ENCODE results near the gene SLCO4A1.
"Not testable (repeated sequence)": the region's sequence is repeated elsewhere in the genome, so short reads cannot be mapped to it uniquely, and the experiment has no call there.

Gene SLCO4A1

GRCh38 chr20:62623488-62624324, 18.6 kb upstream of the SLCO4A1 start:
- DNase-seq (ENCODE audit: low spot score in 2 of 2) (peak; percentile 80 to 85), ATAC-seq (ENCODE audit: low read depth) (peak; percentile 85)
- Mint-ChIP-seq H3K36me3 (no peaks in the 10 kb centered on the region), H3K4me1 (peaks cover 26% of the 10 kb centered on the region), H3K9me3 (no peaks in the 10 kb centered on the region), H3K27me3 (no peaks in the 10 kb centered on the region), H3K4me3 (peak overlapping the region; percentile 82), H3K27ac (peak overlapping the region; percentile 93)

DNA sequence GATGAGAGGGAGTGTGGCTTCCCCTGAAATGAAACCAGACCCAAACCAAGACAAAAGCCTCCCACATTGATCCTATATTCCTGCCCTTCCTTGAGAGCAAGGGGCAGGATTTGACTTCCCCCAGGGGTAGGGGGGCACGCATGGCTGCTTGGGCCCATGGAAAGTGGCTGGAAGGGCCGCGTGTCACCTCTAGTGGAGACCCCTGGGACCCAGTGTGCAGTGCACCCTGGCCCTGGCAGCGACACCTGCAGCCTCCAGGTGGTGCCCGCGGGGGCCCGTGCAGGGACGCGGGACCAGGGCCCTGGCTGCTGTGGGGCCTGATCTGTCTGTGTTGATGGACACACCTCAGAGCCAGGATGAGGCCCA, 18.0 kb upstream of the SLCO4A1 start:
- peak in 1 of 2 donors; percentile 51 for DNase-seq (ENCODE audit: low spot score in 2 of 2)
- no peaks in the 10 kb centered on the region for H3K9me3 Mint-ChIP-seq
- H3K4me1 Mint-ChIP-seq, result peaks cover 20% of the 10 kb centered on the region
- H3K27me3 Mint-ChIP-seq, result no peaks in the 10 kb centered on the region
- H3K4me3 Mint-ChIP-seq, result peak overlapping the region; percentile 82
- peak; percentile 66 for ATAC-seq (ENCODE audit: low read depth)
- H3K36me3 Mint-ChIP-seq, result no peaks in the 10 kb centered on the region
- peak overlapping the region; percentile 93 for H3K27ac Mint-ChIP-seq

DNA sequence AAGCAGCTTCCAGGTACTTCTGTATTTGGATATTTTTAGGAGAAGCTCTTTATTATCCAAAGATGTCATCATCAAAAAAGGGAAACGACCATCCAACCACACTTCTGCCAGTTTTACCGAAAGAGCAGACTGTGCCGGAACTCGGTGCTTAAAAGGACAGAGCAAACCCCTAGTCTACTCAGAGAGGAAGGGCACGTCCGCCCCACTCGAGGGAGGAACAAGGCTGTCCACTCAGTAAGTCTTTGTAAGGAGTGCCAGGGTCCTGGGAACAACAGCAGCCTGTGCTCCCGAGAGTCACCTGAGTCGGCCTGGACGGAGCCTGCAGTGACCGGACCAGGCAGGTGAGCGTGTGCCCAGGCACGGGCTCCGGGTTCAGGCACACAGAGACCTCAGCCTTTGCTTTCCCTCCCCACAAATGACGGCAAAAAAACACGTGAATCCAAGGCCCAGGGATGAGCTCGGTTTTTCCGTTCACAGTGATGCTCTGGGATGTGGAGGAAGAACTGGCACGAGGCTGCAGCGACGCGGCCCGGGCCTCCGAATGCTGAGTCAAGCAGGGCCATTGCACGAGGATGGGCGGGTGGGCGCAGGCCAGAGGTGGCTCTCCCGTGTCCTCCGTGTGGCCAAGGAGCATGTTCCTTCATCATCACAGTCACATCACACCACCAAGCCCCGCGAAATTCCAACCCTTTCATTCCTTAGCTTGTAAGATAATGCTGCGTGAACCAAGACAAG, 17.4 kb upstream of the SLCO4A1 start:
- Mint-ChIP-seq H3K4me1 (peaks cover 20% of the 10 kb centered on the region), H3K27ac (peak overlapping the region; percentile 93), H3K27me3 (no peaks in the 10 kb centered on the region), H3K36me3 (no peaks in the 10 kb centered on the region), H3K9me3 (no peaks in the 10 kb centered on the region), H3K4me3 (peak overlapping the region; percentile 82)
- no peak for DNase-seq (ENCODE audit: low spot score in 2 of 2)
- ATAC-seq (ENCODE audit: low read depth), result no peak

GRCh38 chr20:62625516-62625915, 16.8 kb upstream of the SLCO4A1 start:
- Mint-ChIP-seq H3K27me3 (no peaks in the 10 kb centered on the region), H3K36me3 (no peaks in the 10 kb centered on the region), H3K4me1 (peaks cover 20% of the 10 kb centered on the region), H3K9me3 (no peaks in the 10 kb centered on the region), H3K27ac (no peak overlapping the region), H3K4me3 (no peak overlapping the region)
- DNase-seq (ENCODE audit: low spot score in 2 of 2) (no peak), ATAC-seq (ENCODE audit: low read depth) (no peak)

- Mint-ChIP-seq H3K27me3 (no peaks in the 10 kb centered on the region), H3K9me3 (no peaks in the 10 kb centered on the region)
Measured at GRCh38 chr20:62625921-62626547, 16.3 kb upstream of the SLCO4A1 start.

DNA sequence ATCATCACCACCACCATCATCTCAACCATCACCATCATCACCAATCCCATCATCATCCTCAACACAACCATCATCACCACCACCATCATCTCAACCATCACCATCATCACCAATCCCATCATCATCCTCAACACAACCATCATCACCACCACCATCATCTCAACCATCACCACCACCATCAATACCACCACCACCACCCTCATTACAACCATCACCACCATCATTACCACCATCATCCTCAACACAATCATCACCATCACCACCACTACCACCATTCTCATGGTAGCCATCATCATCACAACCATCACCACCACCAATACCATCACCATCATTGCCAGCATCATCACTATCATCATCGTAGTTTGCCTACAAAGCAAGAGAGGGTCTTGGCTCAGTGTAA, 14.9 kb upstream of the SLCO4A1 start:
- H3K27ac Mint-ChIP-seq; H3K4me3 Mint-ChIP-seq; ATAC-seq (ENCODE audit: low read depth): not testable (repeated sequence)

More at GRCh38 chr20:62625921-62626547, 16.3 kb upstream of the SLCO4A1 start:
- no peaks in the 10 kb centered on the region for H3K36me3 Mint-ChIP-seq
- H3K27ac Mint-ChIP-seq, result no peak overlapping the region
- H3K4me3 Mint-ChIP-seq, result no peak overlapping the region
- DNase-seq (ENCODE audit: low spot score in 2 of 2), result no peak
- H3K4me1 Mint-ChIP-seq, result peaks cover 20% of the 10 kb centered on the region
- ATAC-seq (ENCODE audit: low read depth), result no peak

DNA sequence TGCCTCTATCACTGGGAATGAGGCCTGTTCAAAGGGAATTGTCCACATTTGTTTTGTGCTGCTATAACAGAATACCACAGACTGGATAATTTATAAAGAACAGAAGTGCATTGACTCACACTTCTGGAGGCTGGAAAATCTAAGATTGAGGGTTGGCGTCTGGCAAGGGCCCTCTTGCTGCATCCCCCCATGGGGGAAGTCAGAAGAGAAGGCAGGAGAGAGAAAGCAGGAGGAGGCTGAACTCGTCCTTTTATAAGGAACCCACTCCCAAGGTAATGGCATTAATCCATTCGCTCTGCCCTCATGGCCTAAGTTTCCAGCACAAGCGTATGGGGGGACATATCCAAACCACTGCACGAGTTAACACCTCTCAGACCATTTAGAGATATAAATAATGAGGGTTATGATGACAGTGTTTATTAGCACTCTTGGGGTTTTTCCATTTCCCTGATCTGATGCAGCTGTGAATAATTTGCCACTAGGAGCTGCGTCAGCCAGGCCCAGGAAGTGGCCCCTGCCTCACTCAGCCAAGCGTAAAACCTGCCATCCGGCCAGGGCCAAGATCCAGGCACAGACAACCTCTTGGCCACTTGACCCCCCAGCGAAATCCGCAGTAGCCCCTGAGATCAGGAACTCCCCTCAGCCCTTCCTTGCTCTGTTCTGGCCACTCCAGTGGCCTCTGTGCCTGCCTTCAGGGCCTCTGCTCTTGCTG, 14.2 kb upstream of the SLCO4A1 start:
- no peaks in the 10 kb centered on the region for H3K9me3 Mint-ChIP-seq
- H3K36me3 Mint-ChIP-seq, result no peaks in the 10 kb centered on the region
- no peak overlapping the region for H3K27ac Mint-ChIP-seq
- DNase-seq (ENCODE audit: low spot score in 2 of 2) (peak in 1 of 2 donors; percentile 44), ATAC-seq (ENCODE audit: low read depth) (peak; percentile 51)
- H3K4me3 Mint-ChIP-seq, result no peak overlapping the region
- H3K4me1 Mint-ChIP-seq, result peaks cover 25% of the 10 kb centered on the region
- H3K27me3 Mint-ChIP-seq, result peaks cover 5% of the 10 kb centered on the region

More for the DNA sequence above, 14.9 kb upstream of the SLCO4A1 start:
- not testable (repeated sequence) for H3K36me3 Mint-ChIP-seq; H3K9me3 Mint-ChIP-seq; DNase-seq (ENCODE audit: low spot score in 2 of 2); H3K27me3 Mint-ChIP-seq
- H3K4me1 Mint-ChIP-seq, result peaks cover 23% of the 10 kb centered on the region

DNA sequence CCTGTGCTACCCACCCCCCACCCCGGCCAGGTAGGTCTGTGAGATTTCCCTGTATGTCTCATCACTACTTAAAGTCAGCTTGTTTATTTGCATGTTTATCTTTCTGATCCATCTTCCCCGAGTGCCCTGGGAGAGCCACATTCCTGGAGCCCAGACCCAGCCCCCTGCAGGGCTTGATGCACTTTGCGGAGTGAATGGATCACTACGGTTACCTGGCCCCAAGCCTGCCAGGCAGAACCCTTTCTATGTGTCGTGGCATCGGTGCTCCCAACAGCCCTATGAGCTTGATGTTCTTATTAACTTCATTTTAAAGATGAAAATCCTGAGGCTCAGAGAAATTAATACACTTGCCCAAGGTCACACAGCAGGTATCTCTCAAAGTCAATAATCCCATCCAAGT, 13.6 kb upstream of the SLCO4A1 start:
- ATAC-seq (ENCODE audit: low read depth) (no peak), DNase-seq (ENCODE audit: low spot score in 2 of 2) (no peak)
- H3K9me3 Mint-ChIP-seq, result no peaks in the 10 kb centered on the region
- peaks cover 19% of the 10 kb centered on the region for H3K4me1 Mint-ChIP-seq
- H3K27me3 Mint-ChIP-seq, result peaks cover 5% of the 10 kb centered on the region
- H3K4me3 Mint-ChIP-seq, result peak overlapping the region; percentile 46
- no peak overlapping the region for H3K27ac Mint-ChIP-seq
- H3K36me3 Mint-ChIP-seq, result no peaks in the 10 kb centered on the region

- Mint-ChIP-seq H3K9me3 (no peaks in the 10 kb centered on the region), H3K36me3 (no peaks in the 10 kb centered on the region), H3K27ac (no peak overlapping the region), H3K4me3 (no peak overlapping the region), H3K27me3 (peaks cover 5% of the 10 kb centered on the region), H3K4me1 (peaks cover 13% of the 10 kb centered on the region)
- ATAC-seq (ENCODE audit: low read depth) (no peak), DNase-seq (ENCODE audit: low spot score in 2 of 2) (no peak)
Measured at GRCh38 chr20:62629864-62630470, 12.3 kb upstream of the SLCO4A1 start.

GRCh38 chr20:62631336-62632308, 10.7 kb upstream of the SLCO4A1 start:
- no peaks in the 10 kb centered on the region for H3K9me3 Mint-ChIP-seq
- peaks cover 16% of the 10 kb centered on the region for H3K4me1 Mint-ChIP-seq
- DNase-seq (ENCODE audit: low spot score in 2 of 2) (no peak), ATAC-seq (ENCODE audit: low read depth) (no peak)
- no peaks in the 10 kb centered on the region for H3K36me3 Mint-ChIP-seq
- H3K4me3 Mint-ChIP-seq, result no peak overlapping the region
- no peak overlapping the region for H3K27ac Mint-ChIP-seq
- H3K27me3 Mint-ChIP-seq, result peaks cover 15% of the 10 kb centered on the region

DNA sequence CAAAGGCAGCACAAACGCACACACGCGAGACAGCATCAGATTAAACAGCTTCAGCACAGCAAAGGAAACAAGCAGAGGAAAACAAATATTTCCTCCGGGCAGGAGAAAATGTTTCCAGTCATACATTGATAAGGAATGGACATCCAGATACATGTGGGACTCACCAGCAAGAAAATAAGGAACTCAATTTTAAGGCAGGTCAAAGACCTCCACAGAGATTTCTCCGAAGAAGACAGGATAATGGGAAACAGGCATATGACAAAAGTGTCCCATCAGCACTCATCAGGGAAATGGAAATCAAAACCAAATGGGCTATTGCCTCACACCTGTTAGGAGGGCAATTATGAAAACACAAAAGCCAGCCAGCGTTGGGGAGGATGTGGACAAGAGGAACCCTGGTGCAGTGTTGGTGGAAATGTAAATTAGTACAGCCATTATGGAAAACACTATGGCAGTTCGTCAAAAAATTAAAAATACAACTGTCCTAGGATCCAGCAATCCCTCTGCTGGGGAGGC, 9.7 kb upstream of the SLCO4A1 start:
- no peak for ATAC-seq (ENCODE audit: low read depth)
- Mint-ChIP-seq H3K4me1 (peaks cover 16% of the 10 kb centered on the region), H3K27ac (no peak overlapping the region), H3K27me3 (peaks cover 15% of the 10 kb centered on the region), H3K9me3 (no peaks in the 10 kb centered on the region), H3K4me3 (no peak overlapping the region), H3K36me3 (no peaks in the 10 kb centered on the region)
- no peak for DNase-seq (ENCODE audit: low spot score in 2 of 2)

DNA sequence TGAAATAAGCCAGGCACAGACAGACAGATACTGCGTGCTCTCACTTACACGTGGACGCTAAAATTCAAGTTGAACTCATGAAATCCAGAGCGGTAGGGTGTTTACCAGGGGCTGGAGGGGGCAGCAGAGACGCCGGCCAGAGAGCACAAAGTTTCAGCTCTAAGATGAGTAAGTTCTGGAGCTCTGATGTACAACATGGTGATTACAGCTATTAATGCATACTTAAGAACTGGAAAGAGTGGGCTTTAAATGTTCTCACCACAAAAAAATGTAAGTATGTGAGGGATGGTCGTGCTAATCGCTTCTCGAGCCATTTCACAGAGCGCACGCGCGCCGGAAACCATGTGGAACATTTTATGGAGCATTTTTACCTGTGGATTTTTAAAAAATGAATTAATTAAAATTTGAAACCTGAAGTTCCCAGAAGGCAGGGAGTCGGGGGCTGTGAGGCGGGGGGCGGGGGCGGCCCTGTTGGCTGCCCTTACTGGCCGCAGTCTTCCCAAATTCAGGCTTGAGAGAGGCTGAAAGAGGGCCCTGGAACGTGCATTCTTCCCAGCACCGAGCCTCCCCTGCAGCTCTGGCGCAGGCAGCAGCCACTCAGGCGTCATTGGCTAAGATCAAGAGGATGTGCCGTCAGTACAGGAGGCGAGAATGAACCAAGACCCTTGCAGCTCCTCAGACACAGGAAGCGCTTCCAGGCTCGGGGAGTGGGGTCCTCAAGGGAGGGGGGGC, 8.5 kb upstream of the SLCO4A1 start:
- ATAC-seq (ENCODE audit: low read depth), result no peak
- Mint-ChIP-seq H3K9me3 (no peaks in the 10 kb centered on the region), H3K27me3 (peaks cover 15% of the 10 kb centered on the region), H3K4me3 (no peak overlapping the region), H3K27ac (no peak overlapping the region), H3K4me1 (peaks cover 10% of the 10 kb centered on the region), H3K36me3 (no peaks in the 10 kb centered on the region)
- DNase-seq (ENCODE audit: low spot score in 2 of 2), result no peak
